IMR-90 (cell line): Measurements from ENCODE around the gene RTRAF. TPM values are rescaled to one million over a fixed set of nuclear protein-coding genes. Genes with fewer than 3 reads are reported as not detected.

Experiments
- ATAC-seq: fragments of 200-7000 bp; cut with Tn5 transposase; 2 replicates; pipeline ENCODE4 v1.9.1; 2020; ENCODE audit warnings: low read depth, mild to moderate bottlenecking, moderate library complexity
- BruUV-seq: library from RNA; stranded (reverse); fragments of 400-500 nt; replicated peaks from 2 replicates; lab custom pipeline; 2021; lab: Mats Ljungman, UMichigan
- CTCF ChIA-PET: fragments of 300-600 bp; formaldehyde crosslinking; extraction: SDS; loops from one replicate; lab custom pipeline; 2021; ENCODE audit warnings: antibody characterized with exemption; lab: Yijun Ruan, JAX
- POLR2A ChIA-PET: fragments of 300-600 bp; sonication (Branson Sonifier 250); formaldehyde crosslinking; loops from one replicate; lab custom pipeline; 2022; ENCODE audit warnings: antibody characterized with exemption; ENCODE audit not compliant: unreplicated experiment; lab: Charles Lee
- DNase-seq: peaks from one replicate; pipeline ENCODE4 v3.0.0; 2013
- H2AFZ ChIP-seq: replicated peaks from 2 replicates; pipeline ENCODE3; 2013; ENCODE audit warnings: low read length, mild to moderate bottlenecking; ENCODE audit not compliant: poor library complexity
- H2AK5ac ChIP-seq: 2 replicates; pipeline ENCODE4 v1.6.1; 2013; ENCODE audit warnings: low read depth, low read length, inconsistent platforms
- H2AK9ac ChIP-seq: replicated peaks from 2 replicates; pipeline ENCODE3; 2013; ENCODE audit warnings: mild to moderate bottlenecking, low read depth, low read length, moderate library complexity; ENCODE audit not compliant: poor library complexity
- H2BK120ac ChIP-seq: 2 replicates; pipeline ENCODE4 v1.6.1; 2013; ENCODE audit warnings: low read depth, low read length, inconsistent platforms
- H2BK15ac ChIP-seq: 3 replicates; pipeline ENCODE4 v1.6.1; 2013; ENCODE audit warnings: low read depth, low read length, inconsistent platforms
- H2BK20ac ChIP-seq: 2 replicates; pipeline ENCODE4 v1.6.1; 2013; ENCODE audit warnings: low read depth, mild to moderate bottlenecking, inconsistent platforms, low read length, moderate library complexity
- H2BK5ac ChIP-seq: 2 replicates; pipeline ENCODE4 v1.6.1; 2013; ENCODE audit warnings: mild to moderate bottlenecking, low read depth, low read length, inconsistent platforms; ENCODE audit not compliant: poor library complexity, severe bottlenecking
- H3K14ac ChIP-seq: replicated peaks from 2 replicates; pipeline ENCODE4 v1.6.1; 2013; ENCODE audit warnings: low read depth, low read length, inconsistent platforms
- H3K18ac ChIP-seq: 2 replicates; pipeline ENCODE4 v1.6.1; 2013; ENCODE audit warnings: low read depth, low read length, control low read depth
- H3K23ac ChIP-seq: 2 replicates; pipeline ENCODE4 v1.6.1; 2013; ENCODE audit warnings: low read depth, low read length, inconsistent platforms
- H3K27ac ChIP-seq: 2 replicates; pipeline ENCODE4 v1.5.1; 2013; ENCODE audit warnings: mild to moderate bottlenecking, control low read depth, low read length; ENCODE audit not compliant: insufficient read depth
- H3K27me3 ChIP-seq: 2 replicates; pipeline ENCODE4 v1.6.1; 2013; ENCODE audit warnings: low read length; ENCODE audit not compliant: control insufficient read depth, insufficient read depth
- H3K36me3 ChIP-seq: 2 replicates; pipeline ENCODE4 v1.6.1; 2013; ENCODE audit warnings: low read length, mixed read lengths; ENCODE audit not compliant: control insufficient read depth, insufficient read depth
- H3K4ac ChIP-seq: 2 replicates; pipeline ENCODE4 v1.6.1; 2013; ENCODE audit warnings: low read depth, low read length, inconsistent platforms
- H3K4me1 ChIP-seq: 2 replicates; pipeline ENCODE4 v1.6.1; 2013; ENCODE audit warnings: low read length, mixed read lengths; ENCODE audit not compliant: control insufficient read depth, insufficient read depth
- H3K4me2 ChIP-seq: 2 replicates; pipeline ENCODE4 v1.6.1; 2013; ENCODE audit warnings: low read depth, mild to moderate bottlenecking, control low read depth, low read length, moderate library complexity
- H3K4me3 ChIP-seq: 2 replicates; pipeline ENCODE4 v1.5.1; 2013; ENCODE audit warnings: low read depth, mild to moderate bottlenecking, control low read depth, low read length, moderate library complexity; ENCODE audit not compliant: insufficient read depth
- H3K56ac ChIP-seq: 2 replicates; pipeline ENCODE4 v1.6.1; 2013; ENCODE audit warnings: low read length, inconsistent platforms; ENCODE audit not compliant: insufficient read depth; ENCODE audit errors: extremely low read depth
- H3K79me1 ChIP-seq, 2 experiments: 2 replicates each; pipeline ENCODE4 v1.6.1; 2013; ENCODE audit warnings: low read length in 2 of 2, inconsistent platforms in 1 of 2, low read depth in 1 of 2
- H3K9ac ChIP-seq: 2 replicates; pipeline ENCODE4 v1.6.1; 2013; ENCODE audit warnings: low read depth, low read length, control low read depth
- H3K9me1 ChIP-seq: 2 replicates; pipeline ENCODE4 v1.6.1; 2013; ENCODE audit warnings: low read length, inconsistent platforms; ENCODE audit not compliant: insufficient read depth
- H3K9me3 ChIP-seq: 2 replicates; pipeline ENCODE4 v1.6.1; 2013; ENCODE audit warnings: low read length; ENCODE audit not compliant: control insufficient read depth, insufficient read depth
- H4K20me1 ChIP-seq: 2 replicates; pipeline ENCODE4 v1.6.1; 2013; ENCODE audit warnings: low read length, inconsistent platforms; ENCODE audit not compliant: insufficient read depth
- H4K5ac ChIP-seq: 2 replicates; pipeline ENCODE4 v1.6.1; 2013; ENCODE audit warnings: mild to moderate bottlenecking, low read depth, low read length, control low read depth
- H4K8ac ChIP-seq, 2 experiments: 2 replicates each; pipeline ENCODE4 v1.6.1; 2013; ENCODE audit warnings: low read depth in 2 of 2, low read length in 2 of 2, control low read depth in 1 of 2, inconsistent platforms in 1 of 2
- H4K91ac ChIP-seq: 2 replicates; pipeline ENCODE4 v1.6.1; 2013; ENCODE audit warnings: low read depth, low read length, inconsistent platforms; ENCODE audit not compliant: insufficient read depth
- BHLHE40 ChIP-seq: fragments of 150-350 bp; IDR thresholded peaks from 2 replicates; pipeline ENCODE4 v1.6.1; 2016; ENCODE audit warnings: mild to moderate bottlenecking, low read depth, low read length
- CEBPB ChIP-seq: IDR thresholded peaks from 2 replicates; pipeline ENCODE4 v1.6.1; 2012; ENCODE audit warnings: low read depth, low read length, improper control_type of control experiment
- CHD1 ChIP-seq: IDR thresholded peaks from 2 replicates; pipeline ENCODE4 v1.6.1; 2012; ENCODE audit warnings: low read depth, low read length, improper control_type of control experiment
- FOS ChIP-seq: fragments of 150-350 bp; IDR thresholded peaks from 2 replicates; pipeline ENCODE4 v1.6.1; 2016; ENCODE audit warnings: low read depth, low read length
- MAFK ChIP-seq: IDR thresholded peaks from 2 replicates; pipeline ENCODE4 v1.6.1; 2012; ENCODE audit warnings: low read depth, low read length, improper control_type of control experiment
- MAZ ChIP-seq: IDR thresholded peaks from 2 replicates; pipeline ENCODE4 v1.6.1; 2012; ENCODE audit warnings: low read depth, mild to moderate bottlenecking, low read length, improper control_type of control experiment, moderate library complexity, borderline replicate concordance
- MXI1 ChIP-seq: IDR thresholded peaks from 2 replicates; pipeline ENCODE4 v1.6.1; 2012; ENCODE audit warnings: low read depth, mild to moderate bottlenecking, low read length, moderate library complexity, borderline replicate concordance
- NFE2L2 ChIP-seq: fragments of 150-350 bp; IDR thresholded peaks from 2 replicates; pipeline ENCODE4 v1.6.1; 2016; ENCODE audit warnings: low read depth, mild to moderate bottlenecking, low read length
- POLR2A ChIP-seq: IDR thresholded peaks from 2 replicates; pipeline ENCODE4 v1.6.1; 2012; ENCODE audit warnings: mild to moderate bottlenecking, low read depth, low read length
- RAD21 ChIP-seq: IDR thresholded peaks from 2 replicates; pipeline ENCODE4 v1.6.1; 2012; ENCODE audit warnings: low read length, improper control_type of control experiment
- RCOR1 ChIP-seq: IDR thresholded peaks from 2 replicates; pipeline ENCODE4 v1.6.1; 2012; ENCODE audit warnings: mild to moderate bottlenecking, low read length, improper control_type of control experiment; ENCODE audit not compliant: insufficient replicate concordance
- RFX5 ChIP-seq: IDR thresholded peaks from 2 replicates; pipeline ENCODE4 v1.8.0; 2012; ENCODE audit warnings: low read depth, mild to moderate bottlenecking, low read length, moderate library complexity
- SMC3 ChIP-seq: fragments of 150-350 bp; IDR thresholded peaks from 2 replicates; pipeline ENCODE4 v1.6.1; 2016; ENCODE audit warnings: low read depth, mild to moderate bottlenecking, antibody characterized with exemption, low read length, moderate library complexity
- WGBS, 2 experiments: methylation state at CpG; one replicate each; pipeline versions ENCODE4 v1.1.5 to v1.1.7; 2013; ENCODE audit warnings: missing lambda C conversion rate in 2 of 2; ENCODE audit not compliant: insufficient read length in 1 of 2; ENCODE audit errors: extremely low coverage in 2 of 2; 5-methylcytosine and 5-hydroxymethylcytosine counted together
- dilution Hi-C: fragments of 300-500 bp; cut with HindIII; formaldehyde crosslinking; loops from one replicate; pipeline ENCODE4 v1.14.3; 2018; ENCODE audit warnings: low sequenced_read_pairs; ENCODE audit not compliant: unreplicated experiment
- in situ Hi-C: fragments of 300-500 bp; cut with MboI; formaldehyde crosslinking; loops from 3 replicates; pipeline ENCODE4 v1.14.3; 2019; ENCODE audit warnings: low sequenced_read_pairs, inconsistent platforms, mixed read lengths
- intact Hi-C: fragments of 100-400 bp; cut with micrococcal nuclease; formaldehyde crosslinking; loops from 2 replicates; pipeline ENCODE4 v1.10.0; 2022
- polyA plus RNA-seq, 3 experiments: library from polyadenylated mRNA; depleted of rRNA; stranded (reverse); fragments of >200 nt; gene quantifications; 2 replicates each; pipeline ENCODE4 v1.2.3, GENCODE V29; 2012; ENCODE audit warnings: low replicate concordance in 1 of 3
- total RNA-seq: library from RNA; depleted of rRNA; stranded (reverse); fragments of >200 nt; gene quantifications from 2 replicates; pipeline ENCODE4 v1.2.3, GENCODE V29; 2012
- TF ChIP-seq, protein P1 (sequence below): fragments of 150-350 bp; IDR thresholded peaks from 2 replicates; pipeline ENCODE4 v1.6.1; 2016; ENCODE audit warnings: low read depth, mild to moderate bottlenecking, low read length, moderate library complexity, borderline replicate concordance
- TF ChIP-seq, protein P2 (sequence below): conservative IDR thresholded peaks from 2 replicates; pipeline ENCODE4 v1.5.1; 2012; ENCODE audit warnings: mild to moderate bottlenecking, low read depth, low read length, improper control_type of control experiment
- TF ChIP-seq, protein P3 (sequence below): fragments of 150-350 bp; IDR thresholded peaks from 2 replicates; pipeline ENCODE4 v1.6.1; 2017; ENCODE audit warnings: mild to moderate bottlenecking, antibody characterized with exemption, low read length, low read depth

The RTRAF gene
- total and polyA plus RNA-seq, 2 of the 4 experiments (the other 2 are of a cell fraction), result 53.2 to 102 TPM

DNA sequence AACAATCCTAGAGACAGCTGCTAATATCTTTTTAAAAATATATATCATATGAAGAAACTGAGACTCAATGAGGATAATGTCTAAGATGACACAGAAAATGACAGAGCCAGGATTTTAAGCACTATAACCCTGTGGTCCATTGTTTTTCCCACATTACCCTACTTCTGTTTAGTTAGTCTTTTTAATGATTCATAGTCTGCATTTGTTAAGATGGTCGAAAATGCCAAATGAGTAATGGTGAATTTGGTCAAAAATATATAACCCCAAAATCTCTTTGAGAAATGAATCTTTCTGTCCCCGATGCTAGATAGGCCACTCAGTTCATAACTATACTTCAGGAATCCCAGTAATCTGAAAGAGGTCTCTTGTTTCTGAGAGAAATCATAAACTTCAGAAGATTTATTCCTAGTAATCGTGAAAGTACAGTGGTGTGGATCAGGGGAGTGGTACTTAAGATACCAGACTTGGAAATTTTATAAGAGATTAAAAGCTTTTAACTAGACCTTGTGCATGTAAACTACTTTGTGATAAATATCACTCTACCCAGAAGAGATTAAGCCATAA, 10.8 kb downstream of the RTRAF start:
- Histone ChIP-seq H2BK5ac (peak overlapping the region; percentile 39), H2BK15ac (no peak overlapping the region), H4K8ac (no peak overlapping the region), H3K9ac (no peak overlapping the region; the same call in 1 of the 2 replicates), H3K79me1 (peaks cover 13 to 36% of the 10 kb centered on the region in 2 experiments), H3K4me3 (no peak overlapping the region), H3K4me2 (no peak overlapping the region), H3K18ac (0 out of 2 replicates have a peak overlapping the region, but pooled peaks have one; percentile 18), H3K4ac (no peak overlapping the region), H2BK120ac (no peak overlapping the region), H3K4me1 (no peaks in the 10 kb centered on the region), H2BK20ac (no peak overlapping the region), H3K14ac (no peak overlapping the region), H4K5ac (no peak overlapping the region), H3K27ac (no peak overlapping the region; the same call in 1 of the 2 replicates), H3K9me1 (peaks cover 5% of the 10 kb centered on the region), H4K91ac (no peak overlapping the region), H3K36me3 (peaks cover 20% of the 10 kb centered on the region), H2AFZ (no peak overlapping the region), H2AK9ac (no peak overlapping the region), H3K9me3 (no peaks in the 10 kb centered on the region), H3K27me3 (no peaks in the 10 kb centered on the region), H3K56ac (no peak overlapping the region), H2AK5ac (no peak overlapping the region), H4K20me1 (no peaks in the 10 kb centered on the region), H3K23ac (no peak overlapping the region)
- POLR2A ChIA-PET, result interaction anchor here (0.9 kb wide), 1 partner anchor 69 kb away, joined by 3 read pairs; the partner anchor contains the start of gene NID2
- ATAC-seq (no peak; the same call in 1 of the 2 replicates), DNase-seq (peak; percentile 46)
- in situ Hi-C loops, result loop anchor here (25.0 kb wide), 1 partner anchor 712 kb away; the partner anchor contains the start of gene PSMC6
- no CpG with 5 or more reads among the region's 3 CpGs for WGBS, 2 experiments
- TF ChIP-seq MXI1 (no peak), MAFK (no peak), SMC3 (no peak), MAZ (no peak), RCOR1 (no peak), BHLHE40 (no peak), FOS (no peak), RAD21 (no peak), CEBPB (no peak), POLR2A (no peak), NFE2L2 (no peak), CHD1 (no peak), RFX5 (no peak)
- TF ChIP-seq, protein P1, sequence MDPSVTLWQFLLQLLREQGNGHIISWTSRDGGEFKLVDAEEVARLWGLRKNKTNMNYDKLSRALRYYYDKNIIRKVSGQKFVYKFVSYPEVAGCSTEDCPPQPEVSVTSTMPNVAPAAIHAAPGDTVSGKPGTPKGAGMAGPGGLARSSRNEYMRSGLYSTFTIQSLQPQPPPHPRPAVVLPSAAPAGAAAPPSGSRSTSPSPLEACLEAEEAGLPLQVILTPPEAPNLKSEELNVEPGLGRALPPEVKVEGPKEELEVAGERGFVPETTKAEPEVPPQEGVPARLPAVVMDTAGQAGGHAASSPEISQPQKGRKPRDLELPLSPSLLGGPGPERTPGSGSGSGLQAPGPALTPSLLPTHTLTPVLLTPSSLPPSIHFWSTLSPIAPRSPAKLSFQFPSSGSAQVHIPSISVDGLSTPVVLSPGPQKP, result no peak
- TF ChIP-seq, protein P2, sequence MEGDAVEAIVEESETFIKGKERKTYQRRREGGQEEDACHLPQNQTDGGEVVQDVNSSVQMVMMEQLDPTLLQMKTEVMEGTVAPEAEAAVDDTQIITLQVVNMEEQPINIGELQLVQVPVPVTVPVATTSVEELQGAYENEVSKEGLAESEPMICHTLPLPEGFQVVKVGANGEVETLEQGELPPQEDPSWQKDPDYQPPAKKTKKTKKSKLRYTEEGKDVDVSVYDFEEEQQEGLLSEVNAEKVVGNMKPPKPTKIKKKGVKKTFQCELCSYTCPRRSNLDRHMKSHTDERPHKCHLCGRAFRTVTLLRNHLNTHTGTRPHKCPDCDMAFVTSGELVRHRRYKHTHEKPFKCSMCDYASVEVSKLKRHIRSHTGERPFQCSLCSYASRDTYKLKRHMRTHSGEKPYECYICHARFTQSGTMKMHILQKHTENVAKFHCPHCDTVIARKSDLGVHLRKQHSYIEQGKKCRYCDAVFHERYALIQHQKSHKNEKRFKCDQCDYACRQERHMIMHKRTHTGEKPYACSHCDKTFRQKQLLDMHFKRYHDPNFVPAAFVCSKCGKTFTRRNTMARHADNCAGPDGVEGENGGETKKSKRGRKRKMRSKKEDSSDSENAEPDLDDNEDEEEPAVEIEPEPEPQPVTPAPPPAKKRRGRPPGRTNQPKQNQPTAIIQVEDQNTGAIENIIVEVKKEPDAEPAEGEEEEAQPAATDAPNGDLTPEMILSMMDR, result no peak
- TF ChIP-seq, protein P3, sequence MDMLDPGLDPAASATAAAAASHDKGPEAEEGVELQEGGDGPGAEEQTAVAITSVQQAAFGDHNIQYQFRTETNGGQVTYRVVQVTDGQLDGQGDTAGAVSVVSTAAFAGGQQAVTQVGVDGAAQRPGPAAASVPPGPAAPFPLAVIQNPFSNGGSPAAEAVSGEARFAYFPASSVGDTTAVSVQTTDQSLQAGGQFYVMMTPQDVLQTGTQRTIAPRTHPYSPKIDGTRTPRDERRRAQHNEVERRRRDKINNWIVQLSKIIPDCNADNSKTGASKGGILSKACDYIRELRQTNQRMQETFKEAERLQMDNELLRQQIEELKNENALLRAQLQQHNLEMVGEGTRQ, result no peak
- intact Hi-C loops, result loop anchor here (5.0 kb wide), 1 partner anchor 67 kb away; the partner anchor contains the start of gene NID2
- dilution Hi-C loops, result no loop called here
- CTCF ChIA-PET, result no interaction called here
- no TSS peak for BruUV-seq
